Subcutaneous abdominal adipose tissue (tissue), 5 donors: ENCODE measurements around the gene TNNI3.

Source experiments
- H3K27ac ChIP-seq: one replicate; pipeline ENCODE4 v1.7.0; 2013; ENCODE audit warnings: low read depth, mild to moderate bottlenecking, inconsistent platforms, low read length, moderate library complexity
- H3K27me3 ChIP-seq, 5 donors: one replicate each; pipeline ENCODE4 v1.7.0; 2013; ENCODE audit warnings: low read length in 5 of 5, inconsistent platforms in 1 of 5; ENCODE audit not compliant: control insufficient read depth in 5 of 5, insufficient read depth in 4 of 5
- H3K36me3 ChIP-seq, 5 donors: one replicate each; pipeline ENCODE4 v1.7.0; 2013; ENCODE audit warnings: low read length in 5 of 5; ENCODE audit not compliant: control insufficient read depth in 5 of 5, insufficient read depth in 5 of 5
- H3K4me1 ChIP-seq, 5 donors: one replicate each; pipeline ENCODE4 v1.7.0; 2013; ENCODE audit warnings: low read length in 5 of 5, mild to moderate bottlenecking in 3 of 5, moderate library complexity in 1 of 5; ENCODE audit not compliant: control insufficient read depth in 5 of 5, insufficient read depth in 5 of 5
- H3K4me3 ChIP-seq, 5 donors: one replicate each; pipeline ENCODE4 v1.7.0; 2013; ENCODE audit warnings: low read length in 5 of 5, low read depth in 1 of 5
- H3K9ac ChIP-seq, 5 donors: one replicate each; pipeline ENCODE4 v1.7.0; 2013; ENCODE audit warnings: low read length in 5 of 5, mild to moderate bottlenecking in 4 of 5, moderate library complexity in 3 of 5
- H3K9me3 ChIP-seq, 5 donors: one replicate each; pipeline ENCODE4 v1.7.0; 2013; ENCODE audit warnings: low read length in 5 of 5; ENCODE audit not compliant: control insufficient read depth in 5 of 5
- donor health status: healthy.
- donor health status: healthy.
- donor health status: healthy.
- donor health status: healthy.
- donor health status: healthy.

The TNNI3 gene

DNA sequence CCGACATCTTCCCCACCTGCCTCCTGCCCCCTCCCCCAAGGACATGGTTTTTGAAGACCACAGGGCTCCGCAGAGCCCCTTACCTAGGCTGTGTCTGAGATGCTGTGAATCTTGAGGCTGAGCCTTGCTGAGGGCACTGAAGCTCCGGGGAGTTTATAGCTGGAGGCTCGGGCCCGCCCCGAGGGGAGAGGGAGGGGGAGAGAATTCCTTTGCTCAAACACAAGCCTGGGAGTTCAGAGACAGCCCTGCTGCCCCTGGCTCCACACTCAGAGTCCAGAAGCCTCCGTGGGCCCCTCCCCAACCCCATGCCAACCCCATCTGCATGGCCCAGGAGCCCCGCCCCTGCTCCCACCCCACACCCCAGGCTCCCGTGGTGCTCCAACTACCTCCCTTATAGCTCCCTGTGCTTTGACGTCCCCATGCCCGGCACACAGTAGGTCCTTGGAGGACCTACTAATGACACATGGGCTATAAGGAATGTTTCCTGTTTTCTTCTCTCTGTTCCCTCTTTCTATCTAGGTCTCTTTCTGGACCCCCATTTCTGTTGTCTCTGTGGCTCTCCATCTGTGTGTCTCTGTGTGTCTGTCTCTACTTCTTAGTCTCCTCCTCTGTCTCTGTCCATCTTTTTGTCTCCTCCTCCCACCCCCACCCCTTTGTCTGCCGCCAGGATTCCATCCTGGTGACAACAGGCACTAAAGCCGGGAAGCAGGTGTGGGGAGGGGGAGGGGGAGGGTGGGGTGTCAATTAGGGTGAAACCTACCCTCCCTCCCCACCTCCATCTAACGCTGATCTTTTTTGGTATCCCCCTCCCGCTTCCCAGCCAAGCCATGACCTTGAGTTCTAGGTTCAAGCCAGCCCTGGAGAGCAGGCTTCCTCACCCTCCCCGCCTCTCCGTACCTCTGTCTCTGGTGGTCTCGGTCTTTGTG, 8.2 kb downstream of the TNNI3 start, which contains the start of gene TNNT1:
Gene TNNT1, minus strand, starts transcription at position 129 of the 926 bp plus-strand sequence. CDS start 2,049 bp downstream, outside the sequence.
- Histone ChIP-seq H3K27ac (no peak within 1 kb of the TSS), H3K4me3 (no peak within 1 kb of the TSS), H3K9me3 (peaks cover 0 to 5% (median 0%) of the 10 kb centered on the region in 5 donors), H3K27me3 (peaks cover 20 to 52% (median 44%) of the 10 kb centered on the region in 5 donors), H3K36me3 (no peaks in the 10 kb centered on the region), H3K9ac (no peak within 1 kb of the TSS), H3K4me1 (peaks cover 0 to 8% (median 0%) of the 10 kb centered on the region in 5 donors)

DNA sequence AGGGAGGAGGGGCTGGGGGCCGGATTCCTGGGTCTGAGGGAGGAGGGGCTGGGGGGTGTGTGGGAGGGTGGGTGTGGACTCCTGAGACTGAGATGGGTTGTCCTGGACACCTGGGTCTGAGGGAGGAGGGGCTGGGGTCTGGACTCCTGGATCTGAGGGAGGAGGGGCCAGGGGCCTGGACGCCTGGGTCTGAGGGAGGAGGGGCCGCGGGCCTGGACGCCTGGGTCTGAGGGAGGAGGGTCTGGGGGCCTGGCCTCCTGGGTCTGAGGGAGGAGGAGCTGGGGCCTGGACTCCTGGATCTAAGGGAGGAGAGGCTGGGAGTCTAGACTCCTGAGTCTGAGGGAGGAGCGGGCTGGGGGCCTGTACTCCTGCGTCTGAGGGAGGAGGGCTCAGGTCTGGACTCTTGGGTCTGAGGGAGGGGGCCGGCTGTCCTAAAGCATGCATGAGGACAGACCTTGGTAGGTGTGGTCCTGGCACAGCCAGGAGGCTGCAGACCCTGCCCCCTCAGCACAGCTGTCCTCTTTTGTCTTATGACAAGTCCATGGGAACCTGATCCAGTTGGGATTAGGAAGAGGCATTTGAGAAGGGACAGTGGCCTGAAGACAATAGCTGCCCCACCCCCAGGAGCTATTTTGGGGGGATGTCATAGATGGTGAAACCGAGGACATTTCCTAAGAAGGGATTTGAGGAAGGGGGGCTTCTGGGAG, 9.8 kb downstream of the TNNI3 start:
- Histone ChIP-seq H3K36me3 (no peaks in the 10 kb centered on the region), H3K9ac (no peak overlapping the region), H3K27ac (no peak overlapping the region), H3K27me3 (peaks cover 29 to 55% (median 49%) of the 10 kb centered on the region in 5 donors), H3K4me1 (peaks cover 0 to 8% (median 0%) of the 10 kb centered on the region in 5 donors), H3K9me3 (peaks cover 0 to 5% (median 0%) of the 10 kb centered on the region in 5 donors), H3K4me3 (no peak overlapping the region)

- H3K4me3 ChIP-seq, result no peak overlapping the region
- no peak overlapping the region for H3K27ac ChIP-seq
- H3K9me3 ChIP-seq, result peaks cover 0 to 1% (median 0%) of the 10 kb centered on the region in 5 donors
- peaks cover 31 to 58% (median 51%) of the 10 kb centered on the region in 5 donors for H3K27me3 ChIP-seq
- H3K4me1 ChIP-seq, result peaks cover 0 to 7% (median 0%) of the 10 kb centered on the region in 5 donors
- H3K9ac ChIP-seq, result no peak overlapping the region
- no peaks in the 10 kb centered on the region for H3K36me3 ChIP-seq
These were observed 10.7 kb downstream of the TNNI3 start for GRCh38 chr19:55146705-55147273.

DNA sequence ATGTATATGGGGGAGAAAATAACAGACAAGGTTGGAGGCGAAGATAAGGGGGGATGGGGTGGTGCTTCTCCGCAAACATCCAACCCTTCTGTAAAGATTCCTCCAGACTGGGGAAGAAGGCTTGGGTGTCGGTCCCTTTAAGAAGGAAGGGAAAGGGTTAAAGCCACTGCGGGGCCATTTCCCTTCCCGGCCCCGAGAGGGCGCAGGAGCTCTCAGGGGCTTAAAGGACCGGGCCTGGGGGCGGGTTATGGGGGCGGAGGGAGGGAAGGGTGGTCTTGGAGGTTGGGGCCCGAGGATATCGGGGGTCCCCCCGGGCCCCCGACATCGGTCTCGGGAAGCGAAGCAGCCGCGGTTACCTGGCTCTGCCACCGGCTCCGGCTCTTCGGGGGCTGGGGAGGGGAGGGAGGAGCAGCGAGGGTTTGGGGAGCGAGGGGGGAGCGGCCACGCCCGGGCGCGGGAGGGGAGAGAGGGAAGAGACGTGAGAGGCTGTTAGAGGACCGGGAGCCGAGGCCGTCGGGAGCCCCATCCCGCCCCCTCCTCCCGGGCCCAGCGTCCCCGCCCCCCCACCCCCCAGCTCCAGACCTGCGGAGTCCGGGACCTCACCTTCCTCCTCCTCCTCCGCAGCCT, 11.3 kb downstream of the TNNI3 start:
- H3K9me3 ChIP-seq, result no peaks in the 10 kb centered on the region
- H3K27me3 ChIP-seq, result peaks cover 36 to 63% (median 52%) of the 10 kb centered on the region in 5 donors
- no peak overlapping the region for H3K9ac ChIP-seq
- no peaks in the 10 kb centered on the region for H3K36me3 ChIP-seq
- H3K27ac ChIP-seq, result no peak overlapping the region
- H3K4me1 ChIP-seq, result peaks cover 0 to 5% (median 0%) of the 10 kb centered on the region in 5 donors
- H3K4me3 ChIP-seq, result no peak overlapping the region

- Histone ChIP-seq H3K4me3 (no peak overlapping the region), H3K9me3 (no peaks in the 10 kb centered on the region), H3K27me3 (peaks cover 39 to 63% (median 46%) of the 10 kb centered on the region in 5 donors), H3K27ac (no peak overlapping the region), H3K9ac (no peak overlapping the region), H3K4me1 (peaks cover 0 to 7% (median 0%) of the 10 kb centered on the region in 5 donors), H3K36me3 (no peaks in the 10 kb centered on the region)
These were observed 12.3 kb downstream of the TNNI3 start for GRCh38 chr19:55145232-55145631.

- Histone ChIP-seq H3K9ac (no peak overlapping the region), H3K4me3 (no peak overlapping the region), H3K9me3 (no peaks in the 10 kb centered on the region), H3K27ac (no peak overlapping the region), H3K27me3 (peaks cover 32 to 48% (median 36%) of the 10 kb centered on the region in 5 donors), H3K4me1 (peaks cover 0 to 7% (median 0%) of the 10 kb centered on the region in 5 donors), H3K36me3 (no peaks in the 10 kb centered on the region)
These were observed 15.8 kb downstream of the TNNI3 start for GRCh38 chr19:55141696-55142095.

- Histone ChIP-seq H3K4me3 (no peak overlapping the region), H3K9ac (no peak overlapping the region), H3K27ac (no peak overlapping the region), H3K4me1 (peaks cover 0 to 3% (median 0%) of the 10 kb centered on the region in 5 donors), H3K36me3 (no peaks in the 10 kb centered on the region), H3K9me3 (no peaks in the 10 kb centered on the region), H3K27me3 (peaks cover 28 to 42% (median 36%) of the 10 kb centered on the region in 5 donors)
These were observed 19.6 kb downstream of the TNNI3 start for GRCh38 chr19:55137915-55138314.

DNA sequence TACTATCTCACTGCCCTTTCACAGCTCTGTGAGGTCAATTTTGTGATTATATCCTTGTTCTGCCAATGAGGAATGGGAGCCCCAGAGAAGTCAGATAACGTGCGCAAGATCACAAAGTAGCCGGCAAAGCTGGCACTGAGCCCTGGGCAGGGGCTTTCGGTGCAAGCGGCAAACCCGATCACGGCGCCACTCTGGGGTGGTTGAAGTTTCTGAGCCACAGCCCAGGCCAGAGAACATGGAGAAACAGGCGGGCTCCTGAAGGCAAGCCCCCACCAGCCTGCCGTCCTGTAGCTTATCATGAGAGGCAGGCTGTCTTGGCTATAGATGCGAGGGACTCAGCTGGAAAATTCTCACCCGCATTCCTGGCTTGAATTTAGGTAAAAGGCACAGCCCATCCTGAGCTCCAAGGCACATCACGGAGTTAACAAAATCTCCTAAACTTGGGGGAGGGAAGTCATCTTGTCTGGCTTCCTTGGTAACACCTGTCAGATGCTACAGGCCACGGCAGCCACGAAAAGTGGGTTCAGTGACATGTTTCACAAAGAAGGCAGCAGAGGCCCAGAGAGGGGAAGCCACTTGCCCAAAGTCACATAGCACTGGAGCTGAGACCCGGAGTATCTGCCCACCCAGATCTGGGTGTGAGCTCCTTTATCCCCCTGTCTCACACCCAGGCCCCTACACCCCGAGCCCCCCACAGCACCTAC, 21.0 kb downstream of the TNNI3 start:
- Histone ChIP-seq H3K9me3 (no peaks in the 10 kb centered on the region), H3K4me3 (no peak overlapping the region), H3K27ac (no peak overlapping the region), H3K4me1 (peaks cover 0 to 3% (median 0%) of the 10 kb centered on the region in 5 donors), H3K36me3 (no peaks in the 10 kb centered on the region), H3K9ac (no peak overlapping the region), H3K27me3 (peaks cover 24 to 42% (median 36%) of the 10 kb centered on the region in 5 donors)

DNA sequence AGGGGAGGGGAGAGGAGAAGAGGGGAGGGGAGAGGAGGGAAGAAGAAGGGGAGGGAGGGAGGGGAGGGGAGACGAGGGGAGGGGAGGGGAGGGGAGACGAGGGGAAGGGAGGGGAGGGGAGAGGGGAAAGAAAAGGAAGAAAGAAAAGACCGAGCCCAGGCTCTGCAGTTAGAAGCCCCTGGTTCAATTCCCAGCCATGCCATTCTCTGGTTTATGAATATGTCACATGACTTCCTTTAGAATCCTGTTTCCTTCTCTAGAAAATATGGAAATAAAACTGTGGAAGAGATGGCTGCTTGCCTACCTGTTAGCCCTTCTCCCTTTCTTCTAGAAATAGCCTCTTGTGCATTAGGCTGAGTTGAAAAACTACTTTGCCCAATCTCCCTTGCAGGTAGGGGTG, 22.8 kb downstream of the TNNI3 start:
- Histone ChIP-seq H3K27ac (no peak overlapping the region), H3K36me3 (no peaks in the 10 kb centered on the region), H3K9ac (no peak overlapping the region), H3K4me1 (no peaks in the 10 kb centered on the region), H3K27me3 (peaks cover 22 to 47% (median 33%) of the 10 kb centered on the region in 5 donors), H3K4me3 (no peak overlapping the region), H3K9me3 (no peaks in the 10 kb centered on the region)
